Gastrocnemius medialis (tissue), 4 donors: ENCODE measurements around the gene KCNF1. TPM values are rescaled to one million over a fixed set of nuclear protein-coding genes. Genes with fewer than 3 reads are reported as not detected.

ENCODE experiments used
- ATAC-seq, 2 donors: fragments of 150-250 bp; one replicate each; pipeline ENCODE4 v1.9.1; 2016
- DNase-seq, 2 donors: peaks; one replicate each; pipeline ENCODE4 v3.0.0-alpha.2; 2019
- H3K27ac ChIP-seq, 4 donors: fragments of 200-600 bp; sonication (generic); 1 replicate in 1 of 4; 2 replicates in 3 of 4; pipeline ENCODE4 v1.5.1; 2016 to 2018; ENCODE audit warnings: mild to moderate bottlenecking in 2 of 4, moderate library complexity in 1 of 4
- H3K27me3 ChIP-seq, 3 donors: fragments of 200-600 bp; sonication (generic) in 2 of 3; 1 replicate in 1 of 3; 2 replicates in 2 of 3; pipeline versions ENCODE4 v1.5.1 to v1.6.0; 2016 to 2019; ENCODE audit warnings: mild to moderate bottlenecking in 1 of 3, moderate library complexity in 1 of 3
- H3K36me3 ChIP-seq, 2 donors: fragments of 200-600 bp; sonication (generic) in 1 of 2; one replicate each; pipeline ENCODE4 v1.5.1; 2017 to 2018
- H3K4me1 ChIP-seq, 2 donors: fragments of 200-600 bp; sonication (generic) in 1 of 2; one replicate each; pipeline ENCODE4 v1.5.1; 2016 to 2017; ENCODE audit warnings: mild to moderate bottlenecking in 2 of 2
- H3K4me3 ChIP-seq, 4 donors: fragments of 200-600 bp; sonication (generic) in 3 of 4; 1 replicate in 1 of 4; 2 replicates in 3 of 4; pipeline ENCODE4 v1.5.1; 2016 to 2019; ENCODE audit warnings: mild to moderate bottlenecking in 2 of 4
- H3K9me3 ChIP-seq, 3 donors: fragments of 200-600 bp; sonication (generic) in 2 of 3; 1 replicate in 1 of 3; 2 replicates in 2 of 3; pipeline ENCODE4 v1.5.1; 2016 to 2019
- POLR2A ChIP-seq, 2 donors: fragments of 450-650 bp; IDR thresholded peaks; one replicate each; pipeline ENCODE4 v1.6.1; 2017; ENCODE audit warnings: antibody characterized with exemption in 2 of 2, mild to moderate bottlenecking in 2 of 2, moderate library complexity in 2 of 2
- in situ Hi-C, 4 donors: fragments of 200-750 bp; cut with MboI; loops; one replicate each; pipeline versions ENCODE4 v1.15.0 to v1.8.0; 2017; ENCODE audit warnings: low sequenced_read_pairs in 4 of 4
- intact Hi-C: fragments of 100-400 bp; cut with DNase I; formaldehyde crosslinking; loops from one replicate; pipeline ENCODE4 v1.15.1; 2023; ENCODE audit warnings: low total_unique reads
- total RNA-seq, 4 donors: library from RNA; depleted of rRNA; stranded (reverse); fragments of >200 nt; gene quantifications; one replicate each; pipeline versions ENCODE4 v1.1.0 to v1.2.3, GENCODE V29; 2016
- TF ChIP-seq, protein P1 (sequence below), 5 experiments: fragments of 450-650 bp in 3 of 5; fragments of 200-600 bp in 2 of 5; sonication (generic) in 2 of 5; IDR thresholded peaks in 4 of 5; conservative IDR thresholded peaks in 1 of 5; 1 replicate in 4 of 5; 2 replicates in 1 of 5; pipeline ENCODE4 v1.5.1; 2016 to 2019; ENCODE audit warnings: antibody characterized with exemption in 5 of 5, mild to moderate bottlenecking in 3 of 5, moderate library complexity in 3 of 5

Gene KCNF1
- total RNA-seq, 4 donors from 2014 or later, result not detected

DNA sequence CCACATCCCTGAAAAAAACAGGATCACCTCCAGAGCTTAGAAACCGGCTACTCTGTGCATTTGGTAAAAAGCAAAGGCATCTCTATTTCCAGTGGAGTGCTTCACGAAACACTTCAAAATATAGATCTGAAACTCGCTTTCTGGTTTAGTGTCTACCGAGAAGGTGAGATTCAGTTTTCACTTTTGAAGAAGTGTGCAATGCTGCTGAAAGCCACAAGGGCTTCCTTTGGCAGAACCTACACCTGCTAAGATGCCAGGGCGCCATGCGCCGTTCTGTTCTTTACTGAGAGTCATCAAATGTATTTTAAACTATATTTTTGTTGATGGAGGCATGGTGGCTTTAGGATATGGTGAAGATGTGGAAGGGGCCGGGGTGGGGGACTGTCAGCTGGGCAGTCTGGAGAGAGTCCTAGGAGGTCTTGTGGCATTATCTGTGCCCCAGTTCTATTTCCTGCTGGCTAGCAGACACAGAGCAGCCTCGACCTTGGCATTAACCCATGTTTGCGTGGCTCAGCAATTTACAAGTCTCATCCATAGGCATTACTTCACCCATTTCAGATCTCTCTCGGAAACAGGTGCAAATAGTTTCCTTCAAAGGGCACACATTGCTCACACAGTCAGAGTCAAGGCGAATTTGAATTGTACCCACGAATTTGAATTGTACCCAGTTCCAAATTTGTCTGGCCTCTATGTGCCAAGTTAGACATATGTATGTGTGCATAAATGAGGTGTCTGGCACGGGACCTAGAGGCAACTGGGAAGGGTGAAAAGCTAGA, 46.7 kb upstream of the KCNF1 start:
- H3K4me3 ChIP-seq, result peak overlapping the region in 2 of 4 donors; percentile 1 to 16
- intact Hi-C loops (loop anchor here (2.0 kb wide), 1 partner anchor 18 kb away; no protein-coding TSS in a partner anchor), in situ Hi-C loops (no loop called here)
- H3K27me3 ChIP-seq, result no peaks in the 10 kb centered on the region
- peaks cover 22 to 23% of the 10 kb centered on the region in 2 donors for H3K4me1 ChIP-seq
- peak in 1 of 2 donors; percentile 37 for DNase-seq
- H3K27ac ChIP-seq, result peak overlapping the region; percentile 37 to 53 (median 49)
- TF ChIP-seq, protein P1, sequence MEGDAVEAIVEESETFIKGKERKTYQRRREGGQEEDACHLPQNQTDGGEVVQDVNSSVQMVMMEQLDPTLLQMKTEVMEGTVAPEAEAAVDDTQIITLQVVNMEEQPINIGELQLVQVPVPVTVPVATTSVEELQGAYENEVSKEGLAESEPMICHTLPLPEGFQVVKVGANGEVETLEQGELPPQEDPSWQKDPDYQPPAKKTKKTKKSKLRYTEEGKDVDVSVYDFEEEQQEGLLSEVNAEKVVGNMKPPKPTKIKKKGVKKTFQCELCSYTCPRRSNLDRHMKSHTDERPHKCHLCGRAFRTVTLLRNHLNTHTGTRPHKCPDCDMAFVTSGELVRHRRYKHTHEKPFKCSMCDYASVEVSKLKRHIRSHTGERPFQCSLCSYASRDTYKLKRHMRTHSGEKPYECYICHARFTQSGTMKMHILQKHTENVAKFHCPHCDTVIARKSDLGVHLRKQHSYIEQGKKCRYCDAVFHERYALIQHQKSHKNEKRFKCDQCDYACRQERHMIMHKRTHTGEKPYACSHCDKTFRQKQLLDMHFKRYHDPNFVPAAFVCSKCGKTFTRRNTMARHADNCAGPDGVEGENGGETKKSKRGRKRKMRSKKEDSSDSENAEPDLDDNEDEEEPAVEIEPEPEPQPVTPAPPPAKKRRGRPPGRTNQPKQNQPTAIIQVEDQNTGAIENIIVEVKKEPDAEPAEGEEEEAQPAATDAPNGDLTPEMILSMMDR (IDR thresholded peaks at IDR 0.05 in 4 of 5, conservative IDR thresholded peaks at IDR 0.05 in 1 of 5), result peak in 4 of 5 experiments; percentile 30 to 52 (median 38)
- no peak for TF ChIP-seq POLR2A (IDR thresholded peaks at IDR 0.05)
- no peaks in the 10 kb centered on the region for H3K9me3 ChIP-seq
- H3K36me3 ChIP-seq, result no peaks in the 10 kb centered on the region
- ATAC-seq, result peak; percentile 62 to 77

DNA sequence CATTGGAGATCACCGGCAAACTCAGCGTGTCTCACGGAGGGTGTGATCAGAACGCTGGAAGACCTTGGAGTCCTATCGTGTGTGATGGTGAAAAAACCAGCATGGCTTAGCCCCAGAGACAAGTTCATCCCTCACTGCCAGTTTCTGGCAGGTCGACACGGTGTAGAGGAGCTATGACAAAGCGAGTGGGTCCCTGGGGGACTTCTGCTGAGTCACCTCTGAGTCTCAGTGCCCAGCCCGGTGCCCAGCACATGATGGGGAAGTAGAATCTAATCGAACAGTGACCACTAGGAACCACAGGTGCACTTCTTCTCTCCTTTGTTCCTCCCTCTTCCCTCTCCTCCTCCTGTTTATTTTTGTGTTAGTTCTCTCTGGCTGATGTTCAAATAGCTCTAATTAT, 45.9 kb upstream of the KCNF1 start:
- Histone ChIP-seq H3K27ac (peak overlapping the region in 2 of 4 donors; percentile 37 to 51), H3K9me3 (no peaks in the 10 kb centered on the region), H3K4me1 (peaks cover 22 to 23% of the 10 kb centered on the region in 2 donors), H3K4me3 (no peak overlapping the region), H3K36me3 (no peaks in the 10 kb centered on the region), H3K27me3 (no peaks in the 10 kb centered on the region)
- no peak for DNase-seq
- no peak for TF ChIP-seq POLR2A (IDR thresholded peaks at IDR 0.05)
- TF ChIP-seq, protein P1 (IDR thresholded peaks at IDR 0.05 in 4 of 5, conservative IDR thresholded peaks at IDR 0.05 in 1 of 5), result no peak
- ATAC-seq, result peak in 1 of 2 donors; percentile 16
- intact Hi-C loops, result loop anchor here (2.0 kb wide), 1 partner anchor 19 kb away; no protein-coding TSS in a partner anchor
- in situ Hi-C loops, result no loop called here

DNA sequence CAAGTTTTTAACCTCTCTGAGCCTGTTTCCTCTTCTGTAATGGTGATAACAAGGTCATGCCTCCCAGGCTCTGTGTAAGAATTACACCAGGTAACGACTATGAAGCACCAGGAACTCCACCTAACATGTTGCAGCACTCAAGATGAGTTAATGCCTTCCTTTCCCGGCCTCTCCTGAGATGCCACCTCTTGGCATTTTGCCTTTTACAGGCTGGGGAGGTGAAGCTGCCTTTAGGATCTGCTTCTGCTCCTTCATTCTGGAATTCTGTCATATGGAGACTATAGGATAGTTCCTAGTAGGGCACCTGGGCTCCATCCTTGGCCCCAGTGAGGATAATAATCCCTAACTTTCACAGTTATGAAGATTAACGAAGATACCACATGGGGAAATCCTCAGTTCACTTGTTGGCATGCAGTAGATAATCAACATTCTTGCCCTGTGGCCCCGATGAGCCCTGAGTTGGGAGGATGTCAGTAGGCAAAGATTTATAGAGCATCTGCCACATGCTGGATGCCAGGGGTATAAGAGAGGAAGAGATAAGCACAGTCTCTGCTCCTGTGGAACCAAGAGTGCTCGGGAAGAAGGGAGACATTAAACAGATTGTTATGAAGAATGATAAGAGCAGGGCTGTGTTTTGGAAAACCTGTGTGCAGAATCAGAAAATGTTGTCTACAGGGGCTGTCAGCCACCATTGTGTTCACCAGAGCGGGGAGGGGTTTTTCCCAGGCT, 43.9 kb upstream of the KCNF1 start:
- DNase-seq (no peak), ATAC-seq (no peak)
- TF ChIP-seq, protein P1 (IDR thresholded peaks at IDR 0.05 in 4 of 5, conservative IDR thresholded peaks at IDR 0.05 in 1 of 5), result no peak
- TF ChIP-seq POLR2A (IDR thresholded peaks at IDR 0.05), result no peak
- intact Hi-C loops, result no loop called here
- no peaks in the 10 kb centered on the region for H3K9me3 ChIP-seq
- H3K4me3 ChIP-seq, result no peak overlapping the region
- peaks cover 23% of the 10 kb centered on the region in 2 donors for H3K4me1 ChIP-seq
- H3K27me3 ChIP-seq, result no peaks in the 10 kb centered on the region
- H3K36me3 ChIP-seq, result no peaks in the 10 kb centered on the region
- peak overlapping the region in 1 of 4 donors; percentile 65 for H3K27ac ChIP-seq
- in situ Hi-C loops, result no loop called here

DNA sequence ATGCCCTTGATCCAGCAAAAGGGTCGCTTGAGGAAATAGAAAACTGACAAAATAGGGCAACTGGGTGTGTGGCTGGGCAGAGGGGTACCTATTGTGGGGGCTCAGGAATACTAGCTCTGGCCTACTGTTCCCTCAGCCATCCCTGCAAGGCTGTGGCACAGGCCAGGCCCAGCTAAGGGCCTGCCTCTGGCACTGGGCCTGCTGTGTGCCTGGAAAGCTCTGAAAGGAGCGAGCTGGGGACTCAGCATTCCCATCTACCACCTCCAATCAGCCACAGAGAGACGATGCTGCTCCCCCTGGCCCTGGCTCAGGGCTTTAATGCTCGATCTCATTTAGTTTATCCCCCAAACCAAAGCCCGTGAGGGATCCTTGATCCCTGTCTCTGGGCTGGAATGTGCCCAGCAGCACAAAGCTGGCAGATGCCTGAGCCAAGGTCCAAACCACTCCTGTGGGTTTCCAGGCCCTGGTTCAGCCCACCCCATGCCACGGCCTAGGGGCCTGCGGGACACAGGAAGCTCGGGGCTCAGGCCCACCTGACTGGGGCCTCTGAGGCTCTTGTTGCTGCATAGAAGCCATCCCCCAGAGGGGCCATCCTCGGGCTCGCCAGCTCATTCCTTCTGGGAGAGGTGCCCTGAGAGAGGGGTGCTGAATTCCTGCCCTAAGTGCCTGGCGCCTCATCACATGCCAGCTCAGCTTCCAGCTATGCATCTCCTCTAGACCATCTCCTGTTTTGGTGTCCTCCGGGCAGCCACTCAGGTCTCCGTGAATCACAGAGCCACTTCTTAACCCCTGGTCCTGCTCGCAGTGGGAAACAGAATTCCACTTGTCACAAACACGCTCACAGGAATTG, 43.0 kb upstream of the KCNF1 start:
- TF ChIP-seq, protein P1 (IDR thresholded peaks at IDR 0.05 in 4 of 5, conservative IDR thresholded peaks at IDR 0.05 in 1 of 5), result no peak
- no peak for TF ChIP-seq POLR2A (IDR thresholded peaks at IDR 0.05)
- no peak overlapping the region for H3K4me3 ChIP-seq
- peak overlapping the region in 2 of 4 donors; percentile 35 to 65 for H3K27ac ChIP-seq
- H3K9me3 ChIP-seq, result no peaks in the 10 kb centered on the region
- intact Hi-C loops (no loop called here), in situ Hi-C loops (no loop called here)
- no peaks in the 10 kb centered on the region for H3K36me3 ChIP-seq
- no peaks in the 10 kb centered on the region for H3K27me3 ChIP-seq
- ATAC-seq, result peak in 1 of 2 donors; percentile 55
- peaks cover 23 to 32% of the 10 kb centered on the region in 2 donors for H3K4me1 ChIP-seq
- DNase-seq, result peak in 1 of 2 donors; percentile 29
